ENCODE results near the gene MYRFL.

The MYRFL gene

DNA sequence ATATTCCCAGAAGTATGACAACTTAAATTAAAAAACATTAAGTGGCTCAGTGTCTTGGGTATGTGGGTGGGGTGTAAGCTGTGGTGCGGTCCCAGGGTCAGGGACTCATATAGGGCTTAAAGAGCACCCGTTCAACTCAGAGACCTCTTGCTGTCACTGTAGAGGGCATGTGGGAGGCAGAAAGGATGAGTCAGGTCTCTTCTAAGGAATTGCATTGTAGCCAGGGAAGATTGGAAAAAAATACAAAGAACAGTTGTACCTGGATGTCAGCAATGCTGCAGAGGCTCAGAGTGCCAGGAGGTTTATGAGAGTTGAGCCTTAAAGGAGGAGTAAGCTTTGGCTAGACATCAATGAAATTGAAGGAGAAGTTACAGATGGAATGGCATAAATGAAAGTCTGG is 104.1 kb downstream of the MYRFL start:
- DNase-seq (ENCODE audit: extremely low spot score), result no peak
- CTCF ChIA-PET, result interaction anchor here (1.0 to 2.1 kb wide), 4 partner anchors 9 to 302 kb away, joined by 3 to 7 read pairs (median 6); no protein-coding TSS in a partner anchor
- POLR2A ChIA-PET, result no interaction called here
- TF ChIP-seq, protein P1, sequence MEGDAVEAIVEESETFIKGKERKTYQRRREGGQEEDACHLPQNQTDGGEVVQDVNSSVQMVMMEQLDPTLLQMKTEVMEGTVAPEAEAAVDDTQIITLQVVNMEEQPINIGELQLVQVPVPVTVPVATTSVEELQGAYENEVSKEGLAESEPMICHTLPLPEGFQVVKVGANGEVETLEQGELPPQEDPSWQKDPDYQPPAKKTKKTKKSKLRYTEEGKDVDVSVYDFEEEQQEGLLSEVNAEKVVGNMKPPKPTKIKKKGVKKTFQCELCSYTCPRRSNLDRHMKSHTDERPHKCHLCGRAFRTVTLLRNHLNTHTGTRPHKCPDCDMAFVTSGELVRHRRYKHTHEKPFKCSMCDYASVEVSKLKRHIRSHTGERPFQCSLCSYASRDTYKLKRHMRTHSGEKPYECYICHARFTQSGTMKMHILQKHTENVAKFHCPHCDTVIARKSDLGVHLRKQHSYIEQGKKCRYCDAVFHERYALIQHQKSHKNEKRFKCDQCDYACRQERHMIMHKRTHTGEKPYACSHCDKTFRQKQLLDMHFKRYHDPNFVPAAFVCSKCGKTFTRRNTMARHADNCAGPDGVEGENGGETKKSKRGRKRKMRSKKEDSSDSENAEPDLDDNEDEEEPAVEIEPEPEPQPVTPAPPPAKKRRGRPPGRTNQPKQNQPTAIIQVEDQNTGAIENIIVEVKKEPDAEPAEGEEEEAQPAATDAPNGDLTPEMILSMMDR (IDR thresholded peaks at IDR 0.05; ENCODE audit: control extremely low read depth, extremely low read depth, low read depth, missing control alignments), result no peak

GRCh38 chr12:69929531-69929930 is 104.5 kb downstream of the MYRFL start:
- POLR2A ChIA-PET, result no interaction called here
- CTCF ChIA-PET, result interaction anchor here (1.0 to 2.1 kb wide), 3 partner anchors 27 to 301 kb away, joined by 3 to 7 read pairs (median 7); no protein-coding TSS in a partner anchor
- TF ChIP-seq, protein P1 (IDR thresholded peaks at IDR 0.05; ENCODE audit: control extremely low read depth, extremely low read depth, low read depth, missing control alignments), result no peak

GRCh38 chr12:69931569-69931968 is 106.5 kb downstream of the MYRFL start:
- TF ChIP-seq, protein P1 (IDR thresholded peaks at IDR 0.05; ENCODE audit: control extremely low read depth, extremely low read depth, low read depth, missing control alignments), result no peak
- ChIA-PET CTCF (no interaction called here), POLR2A (no interaction called here)
- DNase-seq (ENCODE audit: extremely low spot score), result no peak

More at GRCh38 chr12:69929531-69929930, 104.5 kb downstream of the MYRFL start:
- DNase-seq (ENCODE audit: extremely low spot score), result no peak

DNA sequence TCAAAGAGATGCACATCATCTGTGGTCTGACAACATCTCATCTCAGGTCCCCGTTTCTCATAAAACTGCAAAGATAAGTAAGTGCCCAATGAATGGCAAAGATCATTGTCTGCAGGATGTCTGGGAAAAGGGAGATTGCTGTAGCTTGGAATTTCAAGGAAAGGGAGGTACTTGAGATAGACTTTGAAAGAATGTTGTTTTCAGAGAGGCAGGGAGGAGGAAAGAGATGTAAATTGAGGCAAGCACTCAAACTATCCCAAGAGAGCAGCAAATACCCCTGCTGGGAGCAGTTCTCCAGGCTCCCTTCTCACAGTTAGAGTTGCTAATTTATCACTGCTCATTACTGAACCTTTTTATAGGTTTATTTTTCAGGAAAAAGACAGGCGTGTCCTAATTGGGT is 107.1 kb downstream of the MYRFL start:
- no peak for DNase-seq (ENCODE audit: extremely low spot score)
- POLR2A ChIA-PET, result no interaction called here
- CTCF ChIA-PET, result interaction anchor here (1.2 kb wide), 1 partner anchor 31 kb away, joined by 3 read pairs; no protein-coding TSS in a partner anchor
- TF ChIP-seq, protein P1 (IDR thresholded peaks at IDR 0.05; ENCODE audit: control extremely low read depth, extremely low read depth, low read depth, missing control alignments), result no peak

- TF ChIP-seq, protein P1 (IDR thresholded peaks at IDR 0.05; ENCODE audit: control extremely low read depth, extremely low read depth, low read depth, missing control alignments), result no peak
- ChIA-PET CTCF (interaction anchor here (1.2 kb wide), 1 partner anchor 32 kb away, joined by 3 read pairs; no protein-coding TSS in a partner anchor), POLR2A (no interaction called here)
- no peak for DNase-seq (ENCODE audit: extremely low spot score)
Measured at GRCh38 chr12:69932676-69933552, 107.9 kb downstream of the MYRFL start.

- ChIA-PET CTCF (no interaction called here), POLR2A (no interaction called here)
- no peak for DNase-seq (ENCODE audit: extremely low spot score)
- TF ChIP-seq, protein P1 (IDR thresholded peaks at IDR 0.05; ENCODE audit: control extremely low read depth, extremely low read depth, low read depth, missing control alignments), result no peak
Measured at GRCh38 chr12:69934011-69934410, 109.0 kb downstream of the MYRFL start.

All from GM10248 (cell line).